T-helper 17 cell (primary cell): ENCODE data around the gene NBPF1. TPM values are rescaled to one million over a fixed set of nuclear protein-coding genes. Genes with fewer than 3 reads are reported as not detected.
"Not testable (repeated sequence)": the region's sequence is repeated elsewhere in the genome, so short reads cannot be mapped to it uniquely, and the experiment has no call there.

Experiments used
- ATAC-seq: fragments of 150-1000 bp; cut with Tn5 transposase; 2 replicates; pipeline ENCODE4 v1.10.0; 2021; ENCODE audit warnings: mild to moderate bottlenecking, moderate library complexity
- DNase-seq, 3 donors: peaks; one replicate each; pipeline versions ENCODE4 v3.0.0 to v3.0.0-alpha.2; 2020 to 2021
- H3K9me3 ChIP-seq: one replicate; pipeline ENCODE4 v1.7.0; 2013; ENCODE audit warnings: low read length, mild to moderate bottlenecking; ENCODE audit not compliant: control insufficient read depth, poor library complexity, severe bottlenecking
- H3K27ac Mint-ChIP-seq: one replicate; pipeline ENCODE4 v1.8.0; 2022; ENCODE audit warnings: mild to moderate bottlenecking, moderate library complexity, mixed read lengths
- H3K27me3 Mint-ChIP-seq: one replicate; pipeline ENCODE4 v1.8.0; 2022; ENCODE audit warnings: mixed read lengths
- H3K36me3 Mint-ChIP-seq: one replicate; pipeline ENCODE4 v1.8.0; 2022; ENCODE audit warnings: low read depth, mixed read lengths
- H3K4me1 Mint-ChIP-seq: one replicate; pipeline ENCODE4 v1.8.0; 2022; ENCODE audit warnings: mild to moderate bottlenecking, mixed read lengths
- H3K4me3 Mint-ChIP-seq: one replicate; pipeline ENCODE4 v1.8.0; 2022; ENCODE audit warnings: mild to moderate bottlenecking, moderate library complexity, mixed read lengths
- total RNA-seq, 4 donors: library from RNA in 2 of 4; stranded (reverse) in 2 of 4; gene quantifications; one replicate each; pipeline ENCODE4 v1.2.3 and lab custom pipeline; 2022 to 2026

The NBPF1 gene
- total RNA-seq (10 to 100 TPM in 1 of 2 donors, 1 to 10 TPM in 1; 9.7 to 17.6 TPM), total RNA-seq (lab: John Stamatoyannopoulos, UW) (14.5 to 23.6 reads per million in 2 donors)

DNA sequence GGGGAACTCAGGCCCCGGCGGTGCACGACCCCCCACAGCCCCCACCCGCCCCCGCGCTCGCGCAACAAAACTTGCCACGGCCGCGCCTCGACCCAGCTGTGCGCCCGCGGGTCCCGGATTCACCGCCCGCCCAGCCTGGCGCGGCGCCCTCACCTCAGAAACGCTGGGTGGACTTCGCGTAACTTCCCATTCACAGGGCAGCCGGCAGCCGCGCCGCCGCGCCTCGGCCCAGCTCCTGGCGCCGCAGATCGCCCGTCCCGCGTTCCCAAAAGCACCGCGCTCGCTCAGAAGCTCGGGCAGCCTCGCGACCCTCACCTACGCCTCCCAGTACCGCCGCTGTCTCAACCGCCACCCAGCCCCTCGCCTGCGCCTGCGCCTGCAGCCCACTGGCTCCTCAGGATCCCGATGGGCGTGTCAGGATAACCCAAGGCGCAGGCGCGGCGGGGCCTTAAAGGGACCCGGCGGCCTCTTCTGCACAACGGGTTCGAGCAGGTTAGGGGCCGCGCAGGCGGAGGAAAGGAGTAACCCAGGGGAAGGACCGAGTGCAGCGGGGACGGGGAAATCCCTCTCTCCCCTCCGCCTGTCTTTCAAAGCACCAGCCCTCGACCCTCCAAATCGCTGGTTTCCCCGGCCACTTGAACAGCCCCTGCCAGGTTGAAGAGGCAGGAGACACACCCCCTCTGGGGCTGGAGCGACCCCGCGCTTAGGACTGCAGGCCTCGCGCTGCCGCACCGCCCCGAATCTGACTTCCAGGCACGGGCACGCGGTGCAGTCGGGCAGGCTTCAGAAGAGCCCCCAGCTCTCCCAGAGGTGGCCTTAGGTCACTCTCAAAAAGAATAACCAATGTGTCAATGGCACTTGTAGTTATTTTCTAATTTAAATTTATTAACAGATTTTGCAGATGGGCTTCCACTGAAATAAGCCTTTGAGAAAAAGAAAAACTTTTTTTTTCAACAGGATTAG is at the start of gene NBPF1:
NBPF1 (minus strand) TSS at position 380 of the 963 bp plus-strand sequence.
- no peak within 1 kb of the TSS for H3K27ac Mint-ChIP-seq
- no peaks in the 10 kb centered on the region for H3K9me3 ChIP-seq
- no peaks in the 10 kb centered on the region for H3K4me1 Mint-ChIP-seq
- no peak within 1 kb of the TSS for H3K4me3 Mint-ChIP-seq
- ATAC-seq: peak; percentile 95
- DNase-seq: peak; percentile 78 to 81 (median 80)
- no peaks in the 10 kb centered on the region for H3K36me3 Mint-ChIP-seq
- no peaks in the 10 kb centered on the region for H3K27me3 Mint-ChIP-seq

DNA sequence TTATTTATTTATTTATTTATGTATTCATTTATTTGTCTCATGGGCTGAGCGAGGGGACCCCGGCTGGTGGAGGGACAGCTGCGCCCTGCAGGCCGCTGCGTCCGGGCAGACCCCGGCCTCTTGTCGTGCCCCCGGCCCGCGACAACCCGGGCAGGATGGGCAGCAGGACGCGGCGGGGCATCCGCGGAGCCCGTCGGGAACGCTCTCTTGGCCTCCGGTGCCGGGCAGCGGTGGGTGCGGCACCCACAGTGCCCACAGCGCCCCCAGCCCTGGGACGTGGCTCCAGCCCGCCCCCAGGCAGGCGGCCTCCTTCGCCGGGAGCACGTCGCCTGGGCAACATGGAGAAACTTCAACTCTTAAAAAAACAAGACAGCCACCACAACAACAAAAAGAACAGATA is 44.9 kb upstream of the NBPF1 start:
- H3K4me1 Mint-ChIP-seq, H3K9me3 ChIP-seq, DNase-seq, ATAC-seq, H3K4me3 Mint-ChIP-seq, H3K36me3 Mint-ChIP-seq, H3K27ac Mint-ChIP-seq, H3K27me3 Mint-ChIP-seq: not testable (repeated sequence)

DNA sequence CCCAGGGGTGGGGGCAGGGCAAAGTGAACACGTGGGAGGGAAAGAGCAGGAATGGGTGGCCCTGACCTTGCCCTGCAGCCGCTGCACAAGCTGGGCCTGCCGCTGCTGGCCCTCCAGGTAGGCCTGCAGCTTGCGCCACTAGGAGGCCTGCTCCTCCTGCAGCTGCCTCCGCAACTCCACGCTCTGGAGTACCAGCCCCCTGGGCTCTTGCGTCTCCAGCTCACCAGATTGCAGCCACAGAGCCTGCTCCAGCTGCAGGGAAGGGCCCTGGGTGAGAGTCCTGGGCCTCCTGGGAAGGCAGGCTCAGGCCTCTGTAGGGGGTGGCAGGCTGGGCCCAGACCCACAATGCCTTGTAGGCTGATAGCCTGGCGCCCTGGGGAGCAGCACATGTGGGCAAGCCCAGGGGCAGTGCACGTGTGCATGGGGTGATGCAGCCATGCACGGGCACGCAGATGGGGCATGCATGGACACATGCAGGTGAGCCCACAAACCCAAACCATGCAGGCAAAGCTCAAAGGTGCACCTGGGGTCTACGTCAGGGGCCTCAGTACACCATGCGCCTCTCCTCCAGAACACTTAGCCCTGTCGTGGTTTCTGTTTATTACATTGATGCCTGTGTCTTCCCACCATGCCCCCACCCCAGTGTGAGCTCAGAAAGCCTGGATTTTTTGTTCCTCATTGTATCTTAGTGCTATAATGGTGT is 43.8 kb upstream of the NBPF1 start:
- H3K27ac Mint-ChIP-seq, ATAC-seq, H3K27me3 Mint-ChIP-seq, H3K36me3 Mint-ChIP-seq, DNase-seq, H3K9me3 ChIP-seq, H3K4me3 Mint-ChIP-seq, H3K4me1 Mint-ChIP-seq: not testable (repeated sequence)

DNA sequence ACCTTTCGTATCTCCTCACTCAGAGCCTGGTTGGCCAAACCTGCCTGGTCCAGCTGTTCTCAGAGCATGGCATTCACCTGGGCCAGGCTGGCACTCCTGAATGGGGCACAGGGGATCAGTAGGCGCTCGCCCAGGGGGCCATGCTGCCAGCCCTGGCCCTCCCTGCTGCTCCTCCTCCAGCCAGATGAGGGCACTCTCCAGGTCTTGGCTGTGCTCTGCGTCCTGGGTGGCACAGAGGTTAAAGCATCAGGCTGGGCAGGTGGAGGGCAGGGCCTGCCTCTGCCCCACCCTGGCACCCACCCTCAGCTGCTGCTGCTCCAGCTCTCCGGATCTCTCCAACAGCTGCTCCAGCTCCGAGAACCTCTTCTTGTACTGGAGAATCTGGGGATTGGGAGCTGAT is 43.2 kb upstream of the NBPF1 start:
- not testable (repeated sequence) for H3K9me3 ChIP-seq, DNase-seq, H3K4me3 Mint-ChIP-seq, H3K36me3 Mint-ChIP-seq, H3K27me3 Mint-ChIP-seq, H3K4me1 Mint-ChIP-seq, H3K27ac Mint-ChIP-seq
- peak; percentile 66 for ATAC-seq

DNA sequence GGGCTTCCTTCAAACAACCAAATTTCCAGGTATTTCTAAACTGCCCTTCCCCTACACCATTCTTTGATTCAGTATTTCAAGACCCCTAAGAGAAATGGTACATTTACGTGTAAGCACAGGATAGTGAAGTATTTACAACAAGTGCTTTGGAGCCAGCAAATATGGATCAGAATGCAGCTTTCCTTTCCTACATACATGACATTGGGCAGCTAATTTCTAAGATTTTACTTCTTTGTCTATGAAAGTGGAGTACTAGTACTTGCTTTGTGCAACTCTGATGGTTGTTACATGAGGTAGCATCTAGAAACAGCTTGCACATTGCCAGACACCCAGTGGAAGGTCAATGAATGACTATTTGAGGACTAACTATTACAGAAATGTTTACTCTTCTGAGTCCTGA is 38.2 kb upstream of the NBPF1 start:
- not testable (repeated sequence) for H3K27me3 Mint-ChIP-seq, H3K27ac Mint-ChIP-seq, H3K4me3 Mint-ChIP-seq, H3K9me3 ChIP-seq, H3K36me3 Mint-ChIP-seq, ATAC-seq, H3K4me1 Mint-ChIP-seq, DNase-seq

DNA sequence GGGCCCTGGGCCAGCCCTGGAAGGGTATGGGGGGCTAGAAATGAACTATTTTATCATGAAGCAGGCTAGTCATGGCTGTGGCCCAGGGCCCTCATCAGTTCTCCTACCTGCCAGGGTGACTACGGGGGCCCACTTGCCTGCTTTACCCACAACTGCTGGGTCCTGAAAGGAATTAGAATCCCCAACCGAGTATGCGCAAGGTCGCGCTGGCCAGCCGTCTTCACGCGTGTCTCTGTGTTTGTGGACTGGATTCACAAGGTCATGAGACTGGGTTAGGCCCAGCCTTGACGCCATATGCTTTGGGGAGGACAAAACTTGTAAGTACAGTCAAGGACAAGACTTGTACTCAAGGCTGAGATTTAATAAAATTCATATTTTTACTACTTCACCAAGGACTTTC is 36.6 kb upstream of the NBPF1 start:
- DNase-seq: peak in 1 of 3 donors; percentile 11
- not testable (repeated sequence) for ATAC-seq, H3K4me1 Mint-ChIP-seq, H3K36me3 Mint-ChIP-seq, H3K27ac Mint-ChIP-seq, H3K9me3 ChIP-seq, H3K4me3 Mint-ChIP-seq, H3K27me3 Mint-ChIP-seq

DNA sequence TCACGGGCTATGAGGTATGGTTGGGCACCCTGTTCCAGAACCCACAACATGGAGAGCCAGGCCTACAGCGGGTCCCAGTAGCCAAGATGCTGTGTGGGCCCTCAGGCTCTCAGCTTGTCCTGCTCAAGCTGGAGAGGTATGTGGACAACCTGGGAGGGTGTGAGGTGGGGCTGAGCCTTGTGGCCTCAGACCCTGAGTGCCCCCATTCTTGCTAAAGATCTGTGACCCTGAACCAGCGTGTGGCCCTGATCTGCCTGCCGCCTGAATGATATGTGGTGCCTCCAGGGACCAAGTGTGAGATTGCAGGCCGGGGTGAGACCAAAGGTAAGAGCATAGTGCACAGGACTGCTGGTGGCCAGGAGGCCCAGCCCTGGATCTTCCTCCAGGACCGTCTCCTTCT is 36.0 kb upstream of the NBPF1 start:
- H3K4me3 Mint-ChIP-seq, H3K36me3 Mint-ChIP-seq, H3K27me3 Mint-ChIP-seq, H3K4me1 Mint-ChIP-seq, H3K9me3 ChIP-seq, H3K27ac Mint-ChIP-seq, ATAC-seq: not testable (repeated sequence)
- peak in 2 of 3 donors; percentile 8 to 9 for DNase-seq

DNA sequence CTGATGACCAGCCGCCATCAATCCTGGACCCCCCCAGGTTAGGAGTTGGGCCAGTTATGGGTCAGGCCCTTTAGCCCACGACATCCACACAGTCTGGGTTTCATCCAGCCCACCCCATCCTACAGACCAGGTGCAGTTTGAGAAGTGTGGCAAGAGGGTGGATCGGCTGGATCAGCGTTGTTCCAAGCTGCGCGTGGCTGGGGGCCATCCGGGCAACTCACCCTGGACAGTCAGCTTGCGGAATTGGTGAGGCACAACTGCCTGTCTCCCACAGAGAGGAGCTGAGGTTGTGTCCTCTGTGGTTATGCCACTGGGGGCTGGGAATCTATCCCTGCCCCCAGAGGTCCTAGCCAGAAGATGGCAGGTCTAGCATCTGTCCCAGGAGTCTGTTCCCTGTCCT is 35.4 kb upstream of the NBPF1 start:
- not testable (repeated sequence) for H3K27me3 Mint-ChIP-seq, H3K27ac Mint-ChIP-seq, H3K4me1 Mint-ChIP-seq, H3K36me3 Mint-ChIP-seq, H3K9me3 ChIP-seq, H3K4me3 Mint-ChIP-seq, ATAC-seq
- DNase-seq: peak in 1 of 3 donors; percentile 6

DNA sequence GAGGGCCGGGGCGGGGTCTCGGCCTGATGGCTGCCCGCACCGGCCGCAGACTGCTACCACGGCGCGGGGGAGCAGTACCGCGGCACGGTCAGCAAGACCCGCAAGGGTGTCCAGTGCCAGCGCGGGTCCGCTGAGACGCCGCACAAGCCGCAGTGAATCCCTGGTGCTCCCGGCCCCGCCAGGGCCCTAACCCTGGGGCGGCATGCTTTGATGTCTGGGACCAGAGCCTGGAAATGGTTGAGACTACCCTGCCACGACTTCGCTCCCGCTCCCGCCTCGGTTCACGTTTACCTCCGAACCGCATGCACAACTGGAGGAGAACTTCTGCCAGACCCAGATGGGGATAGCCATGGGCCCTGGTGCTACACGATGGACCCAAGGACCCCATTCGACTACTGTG is 34.9 kb upstream of the NBPF1 start:
- H3K4me3 Mint-ChIP-seq, ATAC-seq: not testable (repeated sequence)
- peak in 1 of 3 donors; percentile 8 for DNase-seq

DNA sequence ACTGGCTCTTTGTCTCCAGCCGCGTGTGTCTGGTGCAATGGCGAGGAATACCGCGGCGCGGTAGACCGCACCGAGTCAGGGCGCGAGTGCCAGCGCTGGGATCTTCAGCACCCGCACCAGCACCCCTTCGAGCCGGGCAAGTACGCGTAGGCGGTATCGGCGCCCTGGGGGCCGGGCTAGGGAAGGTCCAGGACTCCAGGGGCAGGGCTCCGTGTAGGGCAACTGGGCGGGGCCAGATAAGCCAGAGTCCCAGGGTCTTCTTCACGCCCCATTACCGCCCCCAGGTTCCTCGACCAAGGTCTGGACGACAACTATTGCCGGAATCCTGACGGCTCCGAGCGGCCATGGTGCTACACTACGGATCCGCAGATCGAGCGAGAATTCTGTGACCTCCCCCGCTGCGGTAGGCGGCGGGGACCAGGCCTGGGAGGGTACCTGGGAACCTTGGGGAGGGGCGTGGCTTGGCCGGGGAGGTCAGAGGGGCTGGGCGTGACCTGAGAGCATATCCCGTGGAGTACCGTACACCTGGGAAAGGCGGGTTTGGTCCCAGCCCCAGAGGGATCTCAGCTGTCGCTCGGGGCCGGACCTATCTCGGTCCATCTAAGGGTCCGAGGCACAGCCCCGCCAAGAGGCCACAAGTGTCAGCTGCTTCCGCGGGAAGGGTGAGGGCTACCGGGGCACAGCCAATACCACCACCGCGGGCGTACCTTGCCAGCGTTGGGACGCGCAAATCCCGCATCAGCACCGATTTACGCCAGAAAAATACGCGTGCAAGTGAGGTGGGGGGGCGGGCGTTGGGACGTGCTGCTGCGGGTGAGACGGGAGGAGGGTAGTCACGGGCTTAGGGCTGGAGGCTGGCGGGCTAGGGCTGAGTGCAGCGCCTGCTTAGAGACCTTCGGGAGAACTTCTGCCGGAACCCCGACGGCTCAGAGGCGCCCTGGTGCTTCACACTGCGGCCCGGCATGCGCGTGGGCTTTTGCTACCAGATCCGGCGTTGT is 34.1 kb upstream of the NBPF1 start:
- H3K9me3 ChIP-seq, H3K27me3 Mint-ChIP-seq, H3K27ac Mint-ChIP-seq, H3K36me3 Mint-ChIP-seq, H3K4me1 Mint-ChIP-seq: not testable (repeated sequence)
- DNase-seq (peak in 2 of 3 donors; percentile 17 to 40), ATAC-seq (peak; percentile 2)
- H3K4me3 Mint-ChIP-seq: peak overlapping the region; percentile 66

More for the DNA sequence above, 34.9 kb upstream of the NBPF1 start:
- H3K4me1 Mint-ChIP-seq, H3K27ac Mint-ChIP-seq, H3K36me3 Mint-ChIP-seq, H3K27me3 Mint-ChIP-seq, H3K9me3 ChIP-seq: not testable (repeated sequence)

DNA sequence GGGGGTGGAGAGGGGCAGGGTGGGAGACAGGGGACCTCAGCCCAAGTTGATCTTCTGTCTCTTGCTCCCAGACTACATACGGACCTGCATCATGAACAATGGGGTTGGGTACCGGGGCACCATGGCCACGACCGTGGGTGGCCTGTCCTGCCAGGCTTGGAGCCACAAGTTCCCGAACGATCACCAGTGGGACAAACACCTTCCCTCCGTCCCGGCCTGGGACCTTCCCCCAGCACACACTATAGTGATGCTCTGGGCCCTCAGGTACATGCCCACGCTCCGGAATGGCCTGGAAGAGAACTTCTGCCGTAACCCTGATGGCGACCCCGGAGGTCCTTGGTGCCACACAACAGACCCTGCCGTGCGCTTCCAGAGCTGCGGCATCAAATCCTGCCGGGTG is 33.4 kb upstream of the NBPF1 start:
- H3K27ac Mint-ChIP-seq, H3K9me3 ChIP-seq, H3K27me3 Mint-ChIP-seq, H3K4me1 Mint-ChIP-seq, H3K36me3 Mint-ChIP-seq, ATAC-seq: not testable (repeated sequence)
- peak in 1 of 3 donors; percentile 7 for DNase-seq
- H3K4me3 Mint-ChIP-seq: peak overlapping the region; percentile 57

DNA sequence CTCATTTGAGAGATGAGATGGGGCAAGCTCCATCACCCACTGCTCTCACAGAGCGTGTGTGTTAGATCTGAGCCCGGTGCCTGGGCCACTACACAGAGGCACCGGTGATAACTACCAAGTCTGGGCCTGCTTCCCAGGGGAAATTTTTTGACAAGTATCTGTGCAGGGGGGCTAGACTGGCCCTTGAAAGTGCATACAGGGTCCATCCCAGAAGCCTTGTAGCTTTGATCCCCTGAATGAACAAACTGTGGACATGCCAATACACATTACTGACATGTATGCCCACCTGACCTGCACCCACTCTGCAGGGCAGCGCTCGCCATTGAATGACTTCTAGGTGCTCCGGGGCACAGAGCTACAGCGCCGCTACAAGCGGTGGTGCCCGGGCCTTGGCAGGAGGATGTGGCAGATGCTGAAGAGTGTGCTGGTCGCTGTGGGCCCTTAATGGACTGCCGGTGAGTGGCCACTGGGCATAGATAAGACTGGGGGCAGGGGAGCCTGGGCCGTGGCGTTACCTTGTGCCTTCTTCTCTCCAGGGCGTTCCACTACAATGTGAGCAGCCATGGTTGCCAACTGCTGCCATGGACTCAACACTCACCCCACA is 32.8 kb upstream of the NBPF1 start:
- ATAC-seq, H3K27ac Mint-ChIP-seq, H3K36me3 Mint-ChIP-seq, H3K9me3 ChIP-seq, H3K4me1 Mint-ChIP-seq, H3K27me3 Mint-ChIP-seq: not testable (repeated sequence)
- H3K4me3 Mint-ChIP-seq: peak overlapping the region; percentile 57
- DNase-seq: peak in 2 of 3 donors; percentile 9 to 11
